ENCODE measurements around the gene ZC3H12D. TPM values are rescaled to one million over a fixed set of nuclear protein-coding genes. Genes with fewer than 3 reads are reported as not detected.
"Not testable (repeated sequence)": the region's sequence is repeated elsewhere in the genome, so short reads cannot be mapped to it uniquely, and the experiment has no call there.

Gene ZC3H12D
- total RNA-seq (2014; rRNA removed; shearing (Covaris generic)) = 0.03 and 0.18 TPM in 2 replicates

GRCh38 chr6:149484733-149485700, at the start of gene ZC3H12D:
Gene ZC3H12D, minus strand, starts transcription at chr6:149485014. Its CDS starts 10,471 bp downstream, at chr6:149474543.
- no peak for DNase-seq
- Histone ChIP-seq H3K36me3 (replicated peaks; ENCODE audit: control insufficient read depth, insufficient read depth, low read length) (no peaks in the 10 kb centered on the region), H3K4me3 (ENCODE audit: insufficient read depth, low read depth, low read length) (no peak within 1 kb of the TSS), H3K27me3 (ENCODE audit: control insufficient read depth, insufficient read depth, low read length) (no peaks in the 10 kb centered on the region)

DNA sequence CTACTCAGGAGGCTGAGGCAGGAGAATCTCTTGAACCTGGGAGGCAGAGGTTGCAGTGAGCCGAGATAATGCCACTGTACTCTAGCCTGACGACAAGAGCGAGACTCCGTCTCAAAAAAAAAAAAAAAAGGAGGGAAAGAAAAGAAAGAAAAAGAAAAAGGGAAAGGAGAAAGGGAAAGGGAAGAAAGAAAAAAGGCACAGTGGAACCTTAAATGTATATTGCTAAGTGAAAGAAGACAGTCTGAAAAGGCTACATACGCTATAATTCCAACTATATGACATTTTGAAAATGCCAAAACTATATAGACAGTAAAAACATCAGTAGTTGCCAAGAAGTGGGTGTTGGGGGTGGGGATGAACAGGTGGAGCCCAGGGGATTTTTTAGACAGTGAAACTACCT, 44.8 kb upstream of the ZC3H12D start:
- DNase-seq = no peak
- Histone ChIP-seq H3K36me3 (replicated peaks; ENCODE audit: control insufficient read depth, insufficient read depth, low read length) (peaks cover 9% of the 10 kb centered on the region), H3K27me3 (ENCODE audit: control insufficient read depth, insufficient read depth, low read length) (no peaks in the 10 kb centered on the region), H3K4me3 (ENCODE audit: insufficient read depth, low read depth, low read length) (no peak overlapping the region)

DNA sequence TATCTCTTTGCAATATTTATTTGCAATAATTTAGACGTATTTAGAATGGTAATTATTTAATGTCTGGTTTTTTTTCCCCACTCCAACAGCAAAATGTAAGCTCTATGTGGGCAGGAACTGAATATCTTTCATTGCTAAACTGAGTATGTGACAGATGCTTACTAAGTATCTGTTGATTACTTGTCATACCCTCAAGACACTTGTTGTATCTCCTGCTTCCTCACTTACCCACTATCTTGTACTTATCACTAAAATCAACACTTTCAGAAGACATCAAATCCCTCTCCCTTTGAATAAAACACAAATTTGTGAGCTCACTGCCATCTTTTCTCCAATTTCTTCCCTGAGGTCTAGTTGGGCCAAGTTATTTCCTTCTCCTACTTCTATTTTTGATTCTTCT, 30.7 kb upstream of the ZC3H12D start:
- no peak for DNase-seq
- H3K27me3 ChIP-seq (ENCODE audit: control insufficient read depth, insufficient read depth, low read length) = no peaks in the 10 kb centered on the region
- no peak overlapping the region for H3K4me3 ChIP-seq (ENCODE audit: insufficient read depth, low read depth, low read length)
- H3K36me3 ChIP-seq (replicated peaks; ENCODE audit: control insufficient read depth, insufficient read depth, low read length) = no peaks in the 10 kb centered on the region; the same call in 1 of the 2 replicates

- H3K36me3 ChIP-seq (replicated peaks; ENCODE audit: control insufficient read depth, insufficient read depth, low read length) = no peaks in the 10 kb centered on the region; the same call in 1 of the 2 replicates
- H3K4me3 ChIP-seq (ENCODE audit: insufficient read depth, low read depth, low read length) = no peak overlapping the region
- H3K27me3 ChIP-seq (ENCODE audit: control insufficient read depth, insufficient read depth, low read length) = no peaks in the 10 kb centered on the region
- DNase-seq = no peak
Observed at GRCh38 chr6:149513915-149514314, 29.1 kb upstream of the ZC3H12D start.

- Histone ChIP-seq H3K4me3 (ENCODE audit: insufficient read depth, low read depth, low read length) (no peak overlapping the region), H3K36me3 (replicated peaks; ENCODE audit: control insufficient read depth, insufficient read depth, low read length) (no peaks in the 10 kb centered on the region; the same call in 1 of the 2 replicates), H3K27me3 (ENCODE audit: control insufficient read depth, insufficient read depth, low read length) (no peaks in the 10 kb centered on the region)
- DNase-seq = no peak
Observed at GRCh38 chr6:149510793-149511512, 26.1 kb upstream of the ZC3H12D start.

- Histone ChIP-seq H3K4me3 (ENCODE audit: insufficient read depth, low read depth, low read length) (no peak overlapping the region), H3K36me3 (replicated peaks; ENCODE audit: control insufficient read depth, insufficient read depth, low read length) (no peaks in the 10 kb centered on the region; the same call in 1 of the 2 replicates), H3K27me3 (ENCODE audit: control insufficient read depth, insufficient read depth, low read length) (no peaks in the 10 kb centered on the region)
- DNase-seq = no peak
Observed at GRCh38 chr6:149508485-149508884, 23.7 kb upstream of the ZC3H12D start.

- no peaks in the 10 kb centered on the region for H3K36me3 ChIP-seq (replicated peaks; ENCODE audit: control insufficient read depth, insufficient read depth, low read length)
- DNase-seq = no peak
- H3K4me3 ChIP-seq (ENCODE audit: insufficient read depth, low read depth, low read length) = no peak overlapping the region
- H3K27me3 ChIP-seq (ENCODE audit: control insufficient read depth, insufficient read depth, low read length) = no peaks in the 10 kb centered on the region
Observed at GRCh38 chr6:149503872-149504271, 19.1 kb upstream of the ZC3H12D start.

DNA sequence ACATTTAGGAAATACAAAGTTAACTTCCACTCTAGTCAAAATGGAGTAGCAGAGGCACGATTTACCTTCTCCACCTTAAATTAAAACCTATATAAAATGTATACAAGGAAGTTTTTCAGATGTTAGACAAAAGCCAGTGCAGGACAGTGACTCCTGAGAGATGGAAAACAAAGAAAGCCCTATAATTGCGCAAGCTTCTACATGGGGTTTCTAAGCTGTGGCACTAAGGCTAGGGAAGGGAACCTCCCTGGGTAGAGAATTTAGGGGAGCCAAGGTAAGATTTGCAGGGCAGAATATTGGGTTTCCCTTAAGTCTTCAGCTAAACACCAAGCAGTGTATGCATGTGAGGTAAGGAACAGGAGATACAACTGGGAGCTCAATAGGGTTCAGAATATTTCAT, 18.5 kb upstream of the ZC3H12D start:
- no peak overlapping the region for H3K4me3 ChIP-seq (ENCODE audit: insufficient read depth, low read depth, low read length)
- H3K27me3 ChIP-seq (ENCODE audit: control insufficient read depth, insufficient read depth, low read length) = no peaks in the 10 kb centered on the region
- DNase-seq = no peak
- no peaks in the 10 kb centered on the region for H3K36me3 ChIP-seq (replicated peaks; ENCODE audit: control insufficient read depth, insufficient read depth, low read length)

- Histone ChIP-seq H3K36me3 (replicated peaks; ENCODE audit: control insufficient read depth, insufficient read depth, low read length) (no peaks in the 10 kb centered on the region), H3K27me3 (ENCODE audit: control insufficient read depth, insufficient read depth, low read length) (no peaks in the 10 kb centered on the region), H3K4me3 (ENCODE audit: insufficient read depth, low read depth, low read length) (no peak overlapping the region)
- no peak for DNase-seq
Observed at GRCh38 chr6:149501768-149502167, 17.0 kb upstream of the ZC3H12D start.

- no peak overlapping the region for H3K4me3 ChIP-seq (ENCODE audit: insufficient read depth, low read depth, low read length)
- no peaks in the 10 kb centered on the region for H3K36me3 ChIP-seq (replicated peaks; ENCODE audit: control insufficient read depth, insufficient read depth, low read length)
Observed at GRCh38 chr6:149501201-149501600, 16.4 kb upstream of the ZC3H12D start.

DNA sequence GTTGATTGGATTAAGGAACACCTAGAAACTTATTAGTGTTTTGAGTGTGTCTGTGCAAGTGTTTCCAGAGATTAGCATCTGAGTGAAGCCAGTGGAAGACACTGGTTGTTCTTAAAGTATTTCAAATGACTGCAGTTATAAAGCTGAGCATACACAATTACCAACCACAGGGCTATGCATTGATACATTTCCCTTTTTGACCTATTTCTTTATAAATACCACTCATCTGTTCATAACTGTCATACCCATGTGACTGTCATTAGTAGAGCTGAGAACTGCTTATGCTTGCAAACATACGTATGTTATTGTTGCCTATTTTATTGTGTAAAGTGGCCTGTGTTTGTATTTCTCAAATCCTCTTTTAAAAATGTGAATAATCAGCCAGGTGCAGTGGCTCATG, 15.3 kb upstream of the ZC3H12D start:
- Histone ChIP-seq H3K4me3 (ENCODE audit: insufficient read depth, low read depth, low read length) (no peak overlapping the region), H3K36me3 (replicated peaks; ENCODE audit: control insufficient read depth, insufficient read depth, low read length) (no peaks in the 10 kb centered on the region), H3K27me3 (ENCODE audit: control insufficient read depth, insufficient read depth, low read length) (no peaks in the 10 kb centered on the region)
- no peak for DNase-seq

More at GRCh38 chr6:149501201-149501600, 16.4 kb upstream of the ZC3H12D start:
- no peaks in the 10 kb centered on the region for H3K27me3 ChIP-seq (ENCODE audit: control insufficient read depth, insufficient read depth, low read length)
- DNase-seq = no peak

- H3K36me3 ChIP-seq (replicated peaks; ENCODE audit: control insufficient read depth, insufficient read depth, low read length) = no peaks in the 10 kb centered on the region
- no peaks in the 10 kb centered on the region for H3K27me3 ChIP-seq (ENCODE audit: control insufficient read depth, insufficient read depth, low read length)
- DNase-seq = no peak
- no peak overlapping the region for H3K4me3 ChIP-seq (ENCODE audit: insufficient read depth, low read depth, low read length)
Observed at GRCh38 chr6:149499066-149499465, 14.3 kb upstream of the ZC3H12D start.

DNA sequence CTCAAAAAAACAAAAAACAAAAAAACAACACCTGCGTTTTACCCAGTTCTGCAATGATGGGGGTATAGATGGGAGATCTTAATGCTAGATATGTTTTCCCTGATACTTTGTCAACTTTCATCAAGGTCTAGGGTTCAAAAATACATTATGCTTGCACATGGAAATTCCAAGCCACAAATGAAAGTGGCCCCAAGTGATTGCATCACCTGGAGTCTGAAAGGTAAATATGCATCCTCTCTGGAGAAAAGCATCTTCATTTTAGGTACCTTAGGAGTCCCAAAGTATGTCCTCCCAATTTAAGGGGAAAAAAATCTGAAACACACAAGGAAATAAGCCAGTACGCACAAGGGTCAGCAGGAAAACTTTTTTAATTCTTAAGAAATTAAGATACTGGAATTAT, 12.6 kb upstream of the ZC3H12D start:
- H3K27me3 ChIP-seq (ENCODE audit: control insufficient read depth, insufficient read depth, low read length) = no peaks in the 10 kb centered on the region
- no peak overlapping the region for H3K4me3 ChIP-seq (ENCODE audit: insufficient read depth, low read depth, low read length)
- no peak for DNase-seq
- no peaks in the 10 kb centered on the region for H3K36me3 ChIP-seq (replicated peaks; ENCODE audit: control insufficient read depth, insufficient read depth, low read length)

GRCh38 chr6:149496597-149496996, 11.8 kb upstream of the ZC3H12D start:
- not testable (repeated sequence) for H3K36me3 ChIP-seq (replicated peaks; ENCODE audit: control insufficient read depth, insufficient read depth, low read length); H3K4me3 ChIP-seq (ENCODE audit: insufficient read depth, low read depth, low read length); H3K27me3 ChIP-seq (ENCODE audit: control insufficient read depth, insufficient read depth, low read length); DNase-seq
